ENCODE results near the gene MRAP2. TPM values are rescaled to one million over a fixed set of nuclear protein-coding genes. Genes with fewer than 3 reads are reported as not detected.

The MRAP2 gene
- total RNA-seq, 2 donors from 2014 or later, result not detected

DNA sequence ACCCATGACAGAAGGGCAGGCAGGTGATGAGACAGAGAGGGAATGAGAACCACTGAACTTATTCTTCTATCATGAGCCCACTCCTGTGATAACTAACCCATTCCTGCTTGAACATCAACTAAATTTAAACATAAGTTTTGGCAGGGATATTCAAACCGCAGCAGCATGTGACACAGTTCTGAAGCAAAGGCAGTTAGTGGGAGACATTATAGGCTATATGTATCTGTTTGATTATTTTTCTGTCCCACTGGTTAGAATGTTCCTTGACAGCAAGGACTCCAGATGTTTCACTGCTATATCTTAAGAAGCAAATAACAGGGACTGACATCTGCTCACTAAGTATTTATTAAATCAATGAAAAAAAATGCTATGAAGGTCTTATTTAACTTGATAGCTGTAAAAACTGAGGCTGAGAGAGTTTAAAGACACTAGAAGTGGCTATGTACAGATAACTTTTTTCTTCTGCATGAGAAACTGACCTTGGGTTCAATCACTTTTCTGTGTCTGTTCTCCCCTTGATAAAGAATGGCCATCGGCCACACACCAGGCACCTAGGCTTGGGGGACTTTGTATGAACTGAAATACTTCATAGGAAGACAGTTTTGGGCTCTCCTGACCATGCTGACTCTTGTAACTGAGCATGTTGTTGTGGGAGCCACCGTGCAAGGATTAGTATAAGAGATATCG lies 102.9 kb downstream of the MRAP2 start:
- Mint-ChIP-seq H3K9me3 (peaks cover 0 to 9% of the 10 kb centered on the region in 2 donors), H3K36me3 (peaks cover 20 to 38% of the 10 kb centered on the region in 2 donors), H3K27ac (no peak overlapping the region)
- DNase-seq (ENCODE audit: low spot score in 2 of 2), result no peak
- ATAC-seq, result no peak

DNA sequence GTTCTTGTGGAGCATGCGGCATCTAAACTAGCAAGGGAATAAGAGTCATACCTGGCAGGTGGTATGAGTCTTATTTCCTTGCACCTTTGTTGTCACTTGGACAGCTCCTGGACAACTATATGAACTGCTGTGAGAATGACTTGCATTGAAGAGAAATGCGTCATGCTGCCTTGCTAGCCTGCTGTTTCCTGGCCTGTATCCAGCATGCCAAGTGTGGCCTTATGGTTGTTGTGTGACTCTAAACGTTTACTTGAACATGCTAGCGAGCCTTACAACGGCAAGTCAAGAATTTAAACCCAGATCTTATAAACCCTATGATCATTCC lies 103.4 kb downstream of the MRAP2 start:
- DNase-seq (ENCODE audit: low spot score in 2 of 2), result no peak
- no peak overlapping the region for H3K27ac Mint-ChIP-seq
- no peak for ATAC-seq
- H3K36me3 Mint-ChIP-seq, result peaks cover 20 to 40% of the 10 kb centered on the region in 2 donors
- H3K9me3 Mint-ChIP-seq, result peaks cover 0 to 9% of the 10 kb centered on the region in 2 donors

DNA sequence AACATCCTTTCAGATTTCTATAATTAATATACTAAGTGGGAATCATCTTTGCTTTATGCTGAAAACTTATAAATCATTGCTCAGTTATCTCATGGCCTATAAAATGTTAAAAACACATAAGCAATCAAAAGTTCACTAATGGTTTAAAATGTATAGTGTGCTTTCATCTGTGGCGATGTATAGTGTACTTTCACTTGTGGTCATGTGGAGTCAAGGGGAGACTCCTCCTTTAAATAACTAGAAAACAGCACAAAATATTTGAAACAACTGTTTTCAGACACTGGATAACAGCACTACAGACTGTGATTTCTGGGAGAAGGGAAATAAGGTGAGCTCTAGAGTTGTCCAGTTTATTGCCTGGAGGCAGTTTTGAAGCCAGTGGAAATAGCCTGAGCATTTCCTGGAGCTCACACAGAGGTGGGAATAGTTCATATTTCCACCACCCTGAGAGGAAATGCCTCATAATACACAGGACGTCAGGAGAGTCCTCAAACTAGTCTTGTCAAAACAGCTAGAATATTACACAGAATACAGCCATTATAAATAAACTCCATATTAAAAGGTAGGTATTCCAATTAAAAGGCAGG lies 104.5 kb downstream of the MRAP2 start:
- Mint-ChIP-seq H3K36me3 (peaks cover 9 to 33% of the 10 kb centered on the region in 2 donors), H3K9me3 (no peaks in the 10 kb centered on the region), H3K27ac (no peak overlapping the region)
- no peak for DNase-seq (ENCODE audit: low spot score in 2 of 2)
- ATAC-seq, result no peak

DNA sequence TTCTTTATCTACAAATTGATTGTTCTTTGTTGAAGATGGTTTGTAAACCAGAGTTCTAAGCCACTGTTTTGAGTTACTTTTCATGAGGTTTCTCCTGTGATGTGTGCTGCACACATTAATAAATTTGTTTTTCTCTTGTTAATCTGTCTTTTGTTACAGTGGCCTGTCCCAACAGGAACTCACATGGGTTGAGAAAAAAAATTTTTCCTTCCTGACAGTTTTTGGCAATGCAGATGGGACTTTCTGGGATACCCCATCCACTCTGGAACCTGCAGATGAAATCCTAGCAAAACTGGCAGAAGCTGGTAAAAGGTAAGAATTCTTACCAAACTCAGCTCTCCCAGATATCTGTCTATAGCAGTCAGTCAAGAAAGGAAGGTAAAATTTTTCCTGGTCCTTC lies 105.7 kb downstream of the MRAP2 start:
- Mint-ChIP-seq H3K36me3 (peaks cover 8 to 31% of the 10 kb centered on the region in 2 donors), H3K27ac (no peak overlapping the region), H3K9me3 (no peaks in the 10 kb centered on the region)
- ATAC-seq (no peak), DNase-seq (ENCODE audit: low spot score in 2 of 2) (no peak)

Other genes starting within 250 kb of the MRAP2 start
- gene RIPPLY2, start 180.4 kb upstream of the MRAP2 start, total RNA-seq, result not detected
- 10 to 100 TPM; 25.8 to 42.1 TPM for gene CYB5R4, start 174.1 kb upstream of the MRAP2 start, total RNA-seq
- gene CEP162, start 193.9 kb downstream of the MRAP2 start, total RNA-seq, result 1 to 10 TPM; 4.9 to 8.0 TPM